WTC11 (cell line): ENCODE measurements around the gene MON1A.

Experiments used
- IRF2 ChIP-seq: sonication (generic); formaldehyde crosslinking; IDR thresholded peaks from 2 replicates; pipeline ENCODE4 v1.8.0; 2022; ENCODE audit warnings: low read depth, missing genetic modification reagents, borderline replicate concordance
- RORB ChIP-seq: fragments of 250-450 bp; sonication (Bioruptor Pico); IDR thresholded peaks from 2 replicates; pipeline ENCODE4 v1.9.0; 2021; ENCODE audit warnings: mild to moderate bottlenecking
- SMAD3 ChIP-seq: sonication (generic); formaldehyde crosslinking; IDR thresholded peaks from 2 replicates; pipeline ENCODE4 v1.8.0; 2022; ENCODE audit warnings: missing genetic modification reagents, mild to moderate bottlenecking, borderline replicate concordance
- TEAD4 ChIP-seq: sonication (generic); formaldehyde crosslinking; IDR thresholded peaks from 2 replicates; pipeline ENCODE4 v1.8.0; 2022; ENCODE audit warnings: mild to moderate bottlenecking, missing genetic modification reagents
- TP53 ChIP-seq: sonication (generic); formaldehyde crosslinking; IDR thresholded peaks from 2 replicates; pipeline ENCODE4 v1.8.1; 2023; ENCODE audit warnings: mild to moderate bottlenecking, missing genetic modification reagents
- ZNF121 ChIP-seq: sonication (generic); formaldehyde crosslinking; IDR thresholded peaks from 2 replicates; pipeline ENCODE4 v1.8.0; 2023; ENCODE audit warnings: missing genetic modification reagents
- TF ChIP-seq, protein P1 (sequence below): sonication (generic); formaldehyde crosslinking; IDR thresholded peaks from 2 replicates; pipeline ENCODE4 v1.8.1; 2023; ENCODE audit warnings: mild to moderate bottlenecking, missing genetic modification reagents, borderline replicate concordance
- TF ChIP-seq, protein P2 (sequence below): fragments of 200-600 bp; IDR thresholded peaks from 2 replicates; pipeline ENCODE4 v1.8.0; 2022; ENCODE audit warnings: antibody characterized with exemption

DNA sequence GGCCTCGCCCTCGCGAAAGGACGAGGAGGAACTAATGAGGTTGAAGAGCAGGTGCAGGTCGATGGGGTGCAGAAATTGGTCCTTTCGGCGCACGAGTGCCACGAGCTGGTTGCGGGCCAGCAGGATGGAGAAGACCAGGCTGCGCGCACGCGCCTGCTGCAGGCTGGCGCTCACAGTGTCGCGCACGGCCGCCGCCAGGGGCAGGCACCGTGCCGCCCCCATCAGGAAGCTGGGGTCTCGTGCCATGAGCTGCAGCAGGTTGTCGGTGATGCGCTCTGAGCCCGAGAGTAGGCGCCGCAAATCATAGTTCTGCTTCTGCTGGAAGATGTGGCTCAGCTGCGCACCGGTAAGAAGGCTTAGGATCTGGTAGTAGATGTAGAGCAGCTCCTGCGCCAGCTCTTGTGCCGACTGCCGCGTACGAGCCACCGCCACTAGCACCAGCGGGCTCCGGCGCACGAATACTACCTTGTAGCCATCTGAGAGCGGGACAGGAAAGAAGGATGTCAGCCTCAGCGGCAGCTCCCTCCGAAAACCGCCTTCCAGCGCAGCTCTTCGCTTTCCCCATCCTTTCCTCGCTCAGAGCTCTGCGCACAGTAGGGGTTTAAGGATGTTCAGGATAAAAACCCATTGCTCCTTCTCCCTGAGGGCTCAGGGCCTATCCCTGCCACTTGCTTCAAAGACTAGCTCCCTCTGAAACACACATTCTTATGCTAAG lies 19.0 kb downstream of the MON1A start:
- TF ChIP-seq, protein P1, sequence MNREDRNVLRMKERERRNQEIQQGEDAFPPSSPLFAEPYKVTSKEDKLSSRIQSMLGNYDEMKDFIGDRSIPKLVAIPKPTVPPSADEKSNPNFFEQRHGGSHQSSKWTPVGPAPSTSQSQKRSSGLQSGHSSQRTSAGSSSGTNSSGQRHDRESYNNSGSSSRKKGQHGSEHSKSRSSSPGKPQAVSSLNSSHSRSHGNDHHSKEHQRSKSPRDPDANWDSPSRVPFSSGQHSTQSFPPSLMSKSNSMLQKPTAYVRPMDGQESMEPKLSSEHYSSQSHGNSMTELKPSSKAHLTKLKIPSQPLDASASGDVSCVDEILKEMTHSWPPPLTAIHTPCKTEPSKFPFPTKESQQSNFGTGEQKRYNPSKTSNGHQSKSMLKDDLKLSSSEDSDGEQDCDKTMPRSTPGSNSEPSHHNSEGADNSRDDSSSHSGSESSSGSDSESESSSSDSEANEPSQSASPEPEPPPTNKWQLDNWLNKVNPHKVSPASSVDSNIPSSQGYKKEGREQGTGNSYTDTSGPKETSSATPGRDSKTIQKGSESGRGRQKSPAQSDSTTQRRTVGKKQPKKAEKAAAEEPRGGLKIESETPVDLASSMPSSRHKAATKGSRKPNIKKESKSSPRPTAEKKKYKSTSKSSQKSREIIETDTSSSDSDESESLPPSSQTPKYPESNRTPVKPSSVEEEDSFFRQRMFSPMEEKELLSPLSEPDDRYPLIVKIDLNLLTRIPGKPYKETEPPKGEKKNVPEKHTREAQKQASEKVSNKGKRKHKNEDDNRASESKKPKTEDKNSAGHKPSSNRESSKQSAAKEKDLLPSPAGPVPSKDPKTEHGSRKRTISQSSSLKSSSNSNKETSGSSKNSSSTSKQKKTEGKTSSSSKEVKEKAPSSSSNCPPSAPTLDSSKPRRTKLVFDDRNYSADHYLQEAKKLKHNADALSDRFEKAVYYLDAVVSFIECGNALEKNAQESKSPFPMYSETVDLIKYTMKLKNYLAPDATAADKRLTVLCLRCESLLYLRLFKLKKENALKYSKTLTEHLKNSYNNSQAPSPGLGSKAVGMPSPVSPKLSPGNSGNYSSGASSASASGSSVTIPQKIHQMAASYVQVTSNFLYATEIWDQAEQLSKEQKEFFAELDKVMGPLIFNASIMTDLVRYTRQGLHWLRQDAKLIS (CRISPR knock-in tag) = no peak
- TF ChIP-seq SMAD3 (CRISPR knock-in tag) = no peak
- TF ChIP-seq, protein P2, sequence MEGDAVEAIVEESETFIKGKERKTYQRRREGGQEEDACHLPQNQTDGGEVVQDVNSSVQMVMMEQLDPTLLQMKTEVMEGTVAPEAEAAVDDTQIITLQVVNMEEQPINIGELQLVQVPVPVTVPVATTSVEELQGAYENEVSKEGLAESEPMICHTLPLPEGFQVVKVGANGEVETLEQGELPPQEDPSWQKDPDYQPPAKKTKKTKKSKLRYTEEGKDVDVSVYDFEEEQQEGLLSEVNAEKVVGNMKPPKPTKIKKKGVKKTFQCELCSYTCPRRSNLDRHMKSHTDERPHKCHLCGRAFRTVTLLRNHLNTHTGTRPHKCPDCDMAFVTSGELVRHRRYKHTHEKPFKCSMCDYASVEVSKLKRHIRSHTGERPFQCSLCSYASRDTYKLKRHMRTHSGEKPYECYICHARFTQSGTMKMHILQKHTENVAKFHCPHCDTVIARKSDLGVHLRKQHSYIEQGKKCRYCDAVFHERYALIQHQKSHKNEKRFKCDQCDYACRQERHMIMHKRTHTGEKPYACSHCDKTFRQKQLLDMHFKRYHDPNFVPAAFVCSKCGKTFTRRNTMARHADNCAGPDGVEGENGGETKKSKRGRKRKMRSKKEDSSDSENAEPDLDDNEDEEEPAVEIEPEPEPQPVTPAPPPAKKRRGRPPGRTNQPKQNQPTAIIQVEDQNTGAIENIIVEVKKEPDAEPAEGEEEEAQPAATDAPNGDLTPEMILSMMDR = no peak
- TF ChIP-seq RORB (CRISPR knock-in tag) = no peak
- no peak for TF ChIP-seq TP53 (CRISPR knock-in tag)
- TF ChIP-seq IRF2 = no peak
- no peak for TF ChIP-seq TEAD4
- peak; percentile 43; the same call in 1 of the 2 replicates for TF ChIP-seq ZNF121
